Activated T-helper 17 cell treated with anti-CD3 and anti-CD28 coated beads, Interleukin-2, amount 50 U/mL, for 72 hours (primary cell): ENCODE measurements around the gene NDUFC2. TPM values are rescaled to one million over a fixed set of nuclear protein-coding genes. Genes with fewer than 3 reads are reported as not detected.
"Not testable (repeated sequence)": the region's sequence is repeated elsewhere in the genome, so short reads cannot be mapped to it uniquely, and the experiment has no call there.

Experiments used
- ATAC-seq: fragments of 150-1000 bp; cut with Tn5 transposase; replicated peaks from 2 replicates; pipeline ENCODE4 v1.10.0; 2021; ENCODE audit warnings: mild to moderate bottlenecking, moderate library complexity
- H3K27ac Mint-ChIP-seq: one replicate; pipeline ENCODE4 v1.8.0; 2022; ENCODE audit warnings: mixed read lengths
- H3K27me3 Mint-ChIP-seq: one replicate; pipeline ENCODE4 v1.8.0; 2022; ENCODE audit warnings: mixed read lengths
- H3K36me3 Mint-ChIP-seq: one replicate; pipeline ENCODE4 v1.8.0; 2022; ENCODE audit warnings: low read depth, mild to moderate bottlenecking, mixed read lengths
- H3K4me1 Mint-ChIP-seq: one replicate; pipeline ENCODE4 v1.8.0; 2022; ENCODE audit warnings: mixed read lengths
- H3K4me3 Mint-ChIP-seq: one replicate; pipeline ENCODE4 v1.8.0; 2022; ENCODE audit warnings: mild to moderate bottlenecking, mixed read lengths
- H3K9me3 Mint-ChIP-seq: one replicate; pipeline ENCODE4 v1.8.0; 2022; ENCODE audit warnings: mixed read lengths
- total RNA-seq, 2 donors: library from RNA; stranded (reverse); gene quantifications; one replicate each; pipeline ENCODE4 v1.2.3, GENCODE V29; 2022

Gene NDUFC2
- 100 to 1,000 TPM in 1 of 2 donors, 10 to 100 TPM in 1; 80.5 to 149 TPM for total RNA-seq

DNA sequence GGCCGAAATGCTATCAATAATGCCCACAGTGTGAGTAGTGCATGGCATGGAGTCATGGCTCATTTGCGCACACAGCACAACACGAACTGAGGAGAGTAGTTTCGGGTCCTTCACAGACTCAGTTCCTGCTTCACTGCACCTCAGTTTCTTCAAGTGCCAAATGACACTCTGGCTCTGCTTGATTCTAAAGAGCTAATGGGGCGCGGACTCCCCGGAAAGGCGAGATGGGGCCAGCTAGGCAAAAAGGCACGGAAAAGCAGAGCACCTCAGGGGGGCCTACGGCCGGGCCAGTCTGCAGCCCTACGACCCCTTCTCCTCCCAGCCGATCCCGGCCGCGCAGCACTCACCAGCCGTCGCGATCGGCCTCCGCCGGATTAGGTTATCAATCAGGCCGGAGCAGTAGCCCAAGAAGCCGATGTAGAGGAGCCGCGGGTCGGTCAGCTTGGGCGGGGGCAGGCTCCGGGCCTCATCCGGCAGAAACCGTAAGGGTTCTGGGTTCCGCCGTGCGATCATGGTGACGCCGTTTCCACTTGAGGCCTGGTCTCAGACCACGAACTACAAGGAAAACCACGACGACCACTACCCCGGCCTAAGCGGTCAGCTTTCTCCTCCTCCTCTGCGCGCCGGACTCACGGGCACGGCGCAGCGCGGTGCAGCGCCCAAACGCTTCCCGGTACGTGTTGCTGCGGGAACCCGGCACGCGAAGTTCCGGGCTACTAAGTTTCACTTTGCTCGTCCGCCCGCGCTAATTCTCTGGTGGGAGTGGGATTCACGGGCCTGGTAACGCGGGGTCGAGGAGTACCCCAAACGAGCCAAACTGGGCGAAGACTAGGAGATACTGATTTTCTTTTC is at the start of gene NDUFC2:
Gene NDUFC2, minus strand, starts transcription at position 631 of the 852 bp plus-strand sequence. Its CDS starts 118 bp downstream, at position 513.
- Mint-ChIP-seq H3K4me1 (peaks cover 30% of the 10 kb centered on the region), H3K36me3 (peaks cover 10% of the 10 kb centered on the region), H3K27me3 (no peaks in the 10 kb centered on the region), H3K27ac (peak within 1 kb of the TSS; percentile 88), H3K9me3 (no peaks in the 10 kb centered on the region), H3K4me3 (peak within 1 kb of the TSS; percentile 84)
- ATAC-seq: peak; percentile 91

DNA sequence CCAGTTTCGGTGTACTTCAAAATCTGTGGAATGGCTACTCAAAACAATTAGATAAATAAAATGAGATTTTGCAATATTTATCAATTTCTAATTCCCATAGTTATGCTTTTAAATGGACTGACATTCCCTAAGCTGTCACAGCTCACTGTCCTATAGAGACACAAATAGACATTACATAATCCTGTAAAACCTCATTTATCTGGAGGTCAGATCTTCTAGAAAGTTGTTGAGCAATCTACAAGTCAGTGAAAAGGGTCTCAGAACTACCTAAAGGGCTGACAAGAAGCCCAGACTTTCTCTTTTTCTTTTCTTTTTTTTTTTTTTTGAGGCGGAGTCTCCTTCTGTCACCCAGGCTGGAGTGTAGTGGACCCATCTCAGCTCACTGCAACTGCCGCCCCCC is 47.7 kb upstream of the NDUFC2 start:
- Mint-ChIP-seq H3K36me3 (peaks cover 23% of the 10 kb centered on the region), H3K9me3 (no peaks in the 10 kb centered on the region), H3K4me3 (no peak overlapping the region), H3K4me1 (no peaks in the 10 kb centered on the region), H3K27ac (no peak overlapping the region), H3K27me3 (no peaks in the 10 kb centered on the region)
- no peak for ATAC-seq

DNA sequence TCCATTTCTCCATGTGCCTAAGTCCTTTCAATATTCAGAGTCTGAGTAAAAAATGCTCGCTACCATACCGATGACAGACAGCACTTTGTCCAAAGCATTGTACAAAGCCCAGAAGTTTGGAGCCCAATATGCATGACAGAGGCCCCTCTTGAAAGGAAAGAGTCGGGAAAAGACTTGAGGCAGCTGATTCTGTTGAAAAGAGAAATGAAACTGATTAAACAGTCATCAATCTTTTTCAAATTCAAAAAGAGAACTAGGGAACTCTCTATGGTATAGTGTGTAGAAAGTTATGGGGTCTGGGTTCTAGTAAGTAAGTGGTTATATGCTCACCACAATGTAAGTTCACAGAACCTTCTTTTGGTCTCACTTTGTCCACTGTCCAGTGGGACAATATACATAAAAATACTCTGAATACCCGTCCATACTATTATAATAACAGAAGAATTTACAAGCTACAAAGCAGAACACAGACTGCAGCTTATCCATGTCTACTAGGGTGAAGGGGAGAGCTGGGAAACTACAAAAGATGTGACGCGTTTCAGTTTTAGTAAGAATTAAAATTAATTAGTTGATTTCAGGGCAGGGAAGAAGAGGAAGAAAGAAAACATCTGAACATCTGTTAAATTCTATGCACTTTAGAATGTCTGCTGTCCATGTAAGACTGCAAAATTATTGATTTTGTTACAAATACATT is 33.1 kb upstream of the NDUFC2 start:
- Mint-ChIP-seq H3K4me3 (no peak overlapping the region), H3K36me3 (peaks cover 61% of the 10 kb centered on the region), H3K9me3 (no peaks in the 10 kb centered on the region), H3K4me1 (no peaks in the 10 kb centered on the region), H3K27me3 (no peaks in the 10 kb centered on the region), H3K27ac (no peak overlapping the region)
- ATAC-seq: no peak

DNA sequence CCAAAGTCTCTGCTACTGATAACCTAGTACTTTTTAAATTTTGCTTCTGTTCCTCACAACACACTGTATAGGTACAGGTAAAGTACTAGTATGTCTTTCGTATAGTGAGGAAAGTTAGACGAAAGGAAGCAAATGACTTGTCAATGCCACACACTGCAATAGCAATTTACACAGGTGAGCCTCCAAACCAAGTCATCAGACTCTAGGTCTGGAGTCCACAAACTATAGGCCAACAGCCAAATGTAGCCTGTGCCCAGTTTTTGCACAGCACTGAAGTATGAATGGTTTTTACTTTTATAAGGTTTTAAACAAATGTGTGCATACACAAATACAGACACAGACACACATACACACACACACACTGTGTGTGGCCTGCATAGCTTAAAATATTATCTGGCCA is 31.6 kb upstream of the NDUFC2 start:
- peaks cover 54% of the 10 kb centered on the region for H3K36me3 Mint-ChIP-seq
- no peaks in the 10 kb centered on the region for H3K27me3 Mint-ChIP-seq
- H3K27ac Mint-ChIP-seq: no peak overlapping the region
- no peak for ATAC-seq
- H3K4me1 Mint-ChIP-seq: no peaks in the 10 kb centered on the region
- no peaks in the 10 kb centered on the region for H3K9me3 Mint-ChIP-seq
- H3K4me3 Mint-ChIP-seq: no peak overlapping the region

DNA sequence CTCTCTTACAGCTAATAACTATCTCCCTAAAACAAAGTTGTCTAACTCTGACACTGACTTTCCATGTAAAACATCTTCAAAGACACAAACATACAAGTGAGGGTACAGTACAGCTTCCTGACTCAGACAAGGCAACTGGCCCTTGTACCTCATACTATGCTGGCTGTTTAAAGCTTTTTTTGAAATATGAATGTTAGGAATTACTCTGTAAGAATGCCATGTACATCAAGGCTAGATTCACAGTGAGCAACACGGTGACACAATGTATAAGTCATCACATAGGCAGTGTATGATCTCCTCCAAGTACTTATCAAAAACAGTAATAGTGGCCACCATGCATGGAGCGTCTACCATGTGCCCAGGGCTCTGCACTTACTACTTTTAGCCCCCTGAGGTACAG is 31.2 kb upstream of the NDUFC2 start:
- ATAC-seq: no peak
- peaks cover 55% of the 10 kb centered on the region for H3K36me3 Mint-ChIP-seq
- no peaks in the 10 kb centered on the region for H3K27me3 Mint-ChIP-seq
- no peaks in the 10 kb centered on the region for H3K4me1 Mint-ChIP-seq
- H3K9me3 Mint-ChIP-seq: no peaks in the 10 kb centered on the region
- H3K27ac Mint-ChIP-seq: no peak overlapping the region
- no peak overlapping the region for H3K4me3 Mint-ChIP-seq

DNA sequence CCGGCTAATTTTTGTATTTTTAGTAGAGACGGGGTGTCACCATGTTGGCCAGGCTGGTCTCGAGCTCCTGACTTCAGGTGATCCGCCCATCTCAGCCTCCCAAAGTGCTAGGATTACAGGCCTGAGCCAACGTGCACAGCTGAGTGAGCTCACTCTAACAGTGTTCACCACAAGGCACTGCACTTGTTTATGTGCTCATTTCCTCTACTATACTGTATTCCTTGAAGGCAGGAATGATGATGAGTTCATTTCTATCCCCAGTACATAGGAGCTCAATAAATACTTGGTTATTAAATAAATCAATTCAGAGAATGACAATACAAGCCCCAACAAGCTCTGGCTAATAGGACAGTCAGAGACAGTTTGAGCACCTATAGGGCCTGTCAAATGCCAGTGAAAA is 30.7 kb upstream of the NDUFC2 start:
- Mint-ChIP-seq H3K27ac (no peak overlapping the region), H3K4me3 (no peak overlapping the region)

DNA sequence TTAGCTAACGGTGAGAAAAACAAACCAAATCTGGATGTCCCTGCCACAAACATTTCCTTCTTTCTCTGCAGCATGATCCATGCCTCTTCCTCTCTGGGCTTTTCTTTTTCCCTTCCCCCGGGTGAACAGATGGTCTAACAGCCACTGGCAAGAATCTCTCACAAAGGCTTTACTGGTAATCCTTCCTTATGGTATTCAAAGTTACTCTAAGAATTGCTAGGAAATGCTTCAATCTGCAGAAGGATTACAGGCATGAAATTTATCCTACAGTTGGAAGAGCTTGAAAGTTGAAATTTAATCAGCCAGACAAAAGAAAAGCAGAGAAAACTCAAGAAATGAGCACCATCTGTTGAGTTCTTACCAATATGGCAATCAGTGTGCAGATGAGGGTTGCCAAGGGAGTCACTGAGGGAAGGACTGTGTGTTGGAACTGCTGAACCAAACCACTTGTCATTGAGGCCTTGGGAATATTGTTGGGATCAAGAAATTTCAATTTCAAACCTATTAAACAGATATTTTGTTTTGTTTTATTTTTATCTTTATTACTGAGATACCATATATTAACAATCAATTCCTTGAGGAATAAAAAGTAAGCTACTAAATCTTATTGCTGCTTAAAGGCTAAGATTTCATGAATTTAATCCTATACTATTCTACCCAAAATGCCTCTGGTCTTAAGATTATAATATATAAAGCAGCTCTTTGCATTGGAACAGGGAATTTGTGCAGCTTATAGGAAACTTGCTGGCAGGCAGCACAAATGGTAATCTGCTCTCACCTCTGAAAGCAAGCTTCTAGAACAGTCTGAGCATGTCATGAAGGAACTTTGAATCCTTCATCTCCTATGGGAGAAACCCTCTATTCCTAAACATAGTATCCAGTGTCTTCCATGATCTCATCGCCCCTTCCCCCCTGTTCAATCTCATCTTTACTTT is 29.7 kb upstream of the NDUFC2 start:
- H3K27ac Mint-ChIP-seq: no peak overlapping the region
- no peaks in the 10 kb centered on the region for H3K9me3 Mint-ChIP-seq
- no peaks in the 10 kb centered on the region for H3K27me3 Mint-ChIP-seq
- peaks cover 63% of the 10 kb centered on the region for H3K36me3 Mint-ChIP-seq
- no peaks in the 10 kb centered on the region for H3K4me1 Mint-ChIP-seq
- H3K4me3 Mint-ChIP-seq: no peak overlapping the region
- ATAC-seq: no peak

More for the DNA sequence above, 30.7 kb upstream of the NDUFC2 start:
- Mint-ChIP-seq H3K4me1 (no peaks in the 10 kb centered on the region), H3K27me3 (no peaks in the 10 kb centered on the region), H3K36me3 (peaks cover 55% of the 10 kb centered on the region), H3K9me3 (no peaks in the 10 kb centered on the region)
- no peak for ATAC-seq

DNA sequence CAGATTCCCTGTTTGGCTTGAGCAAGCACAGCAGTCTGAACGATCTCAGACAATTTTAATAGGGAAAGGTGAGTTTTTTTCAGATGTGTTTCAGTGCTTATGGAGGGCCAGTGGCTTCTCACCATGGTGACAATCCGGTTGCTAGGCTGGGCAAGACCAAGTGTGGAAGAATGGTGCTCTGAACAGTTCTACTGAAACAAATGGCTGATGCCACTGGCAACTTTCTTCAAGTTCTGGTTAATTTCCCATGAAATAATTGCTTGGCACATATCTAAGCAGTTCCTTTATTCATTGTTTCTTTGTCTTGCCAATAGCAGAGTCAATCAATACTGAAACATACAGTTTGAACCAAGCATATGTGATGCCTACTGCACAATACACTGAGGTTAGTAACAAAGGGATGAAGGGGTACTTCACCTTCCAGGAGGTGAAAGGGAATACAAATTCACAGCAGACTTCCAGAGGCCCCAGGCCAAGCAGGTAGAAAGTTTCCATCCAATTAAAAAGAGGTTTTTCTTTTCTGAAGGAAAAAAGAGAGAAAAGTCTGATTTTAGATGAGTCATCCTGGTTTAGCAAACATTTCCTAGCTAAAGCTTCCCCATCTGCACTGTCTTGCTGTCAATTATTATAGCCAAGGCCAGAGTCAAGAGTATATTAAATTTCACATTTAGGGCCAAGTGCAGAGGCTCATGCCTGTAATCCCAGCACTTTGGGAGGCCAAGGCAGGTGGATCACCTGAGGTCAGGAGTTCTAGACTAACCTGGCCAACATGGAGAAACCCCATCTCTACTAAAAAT is 21.2 kb upstream of the NDUFC2 start:
- no peaks in the 10 kb centered on the region for H3K27me3 Mint-ChIP-seq
- no peaks in the 10 kb centered on the region for H3K4me1 Mint-ChIP-seq
- no peak for ATAC-seq
- H3K36me3 Mint-ChIP-seq: peaks cover 77% of the 10 kb centered on the region
- H3K4me3 Mint-ChIP-seq: no peak overlapping the region
- H3K9me3 Mint-ChIP-seq: no peaks in the 10 kb centered on the region
- H3K27ac Mint-ChIP-seq: no peak overlapping the region

DNA sequence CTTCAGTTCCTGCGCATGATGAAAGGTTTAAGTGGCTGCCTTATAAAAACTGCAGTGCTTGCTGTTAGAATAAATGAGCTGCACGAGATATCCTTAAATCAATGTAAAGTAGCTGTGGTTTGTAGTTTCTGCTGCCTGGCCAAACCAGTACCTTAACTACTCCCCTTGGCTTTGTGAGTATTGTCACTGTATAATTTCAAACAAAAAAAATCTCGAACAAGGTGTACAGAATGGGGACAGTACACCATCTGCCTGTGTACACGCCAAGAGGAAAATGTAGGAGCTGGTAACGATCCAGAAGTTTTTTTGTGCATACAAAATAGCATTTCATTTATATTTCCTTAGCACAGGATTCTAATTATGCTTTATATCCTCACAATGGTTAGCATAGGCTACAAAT is 20.6 kb upstream of the NDUFC2 start:
- Mint-ChIP-seq H3K27ac (no peak overlapping the region), H3K4me3 (no peak overlapping the region), H3K27me3 (no peaks in the 10 kb centered on the region), H3K36me3 (peaks cover 82% of the 10 kb centered on the region), H3K9me3 (no peaks in the 10 kb centered on the region), H3K4me1 (no peaks in the 10 kb centered on the region)
- no peak for ATAC-seq

DNA sequence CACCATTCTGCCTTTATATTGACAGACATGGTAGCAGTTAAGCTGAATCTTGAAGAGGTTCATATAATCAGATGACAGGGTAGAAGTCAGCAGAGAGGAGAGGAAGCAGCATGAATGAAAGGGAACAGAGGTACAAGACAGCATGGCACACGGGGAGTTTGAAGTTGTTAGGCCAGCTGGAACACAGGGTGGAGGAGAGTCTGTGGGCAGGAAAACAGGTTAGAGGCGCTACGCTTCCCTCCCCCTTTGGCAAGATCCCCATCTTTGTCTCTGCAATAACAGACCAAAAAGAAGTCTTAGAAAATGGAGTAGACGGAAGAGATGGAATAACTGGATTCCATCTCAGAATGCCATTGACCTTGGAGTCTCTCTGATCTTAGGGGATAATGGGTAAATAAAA is 20.0 kb upstream of the NDUFC2 start:
- Mint-ChIP-seq H3K36me3 (peaks cover 76% of the 10 kb centered on the region), H3K27me3 (no peaks in the 10 kb centered on the region), H3K9me3 (no peaks in the 10 kb centered on the region), H3K4me3 (no peak overlapping the region), H3K4me1 (no peaks in the 10 kb centered on the region), H3K27ac (no peak overlapping the region)
- ATAC-seq: no peak

DNA sequence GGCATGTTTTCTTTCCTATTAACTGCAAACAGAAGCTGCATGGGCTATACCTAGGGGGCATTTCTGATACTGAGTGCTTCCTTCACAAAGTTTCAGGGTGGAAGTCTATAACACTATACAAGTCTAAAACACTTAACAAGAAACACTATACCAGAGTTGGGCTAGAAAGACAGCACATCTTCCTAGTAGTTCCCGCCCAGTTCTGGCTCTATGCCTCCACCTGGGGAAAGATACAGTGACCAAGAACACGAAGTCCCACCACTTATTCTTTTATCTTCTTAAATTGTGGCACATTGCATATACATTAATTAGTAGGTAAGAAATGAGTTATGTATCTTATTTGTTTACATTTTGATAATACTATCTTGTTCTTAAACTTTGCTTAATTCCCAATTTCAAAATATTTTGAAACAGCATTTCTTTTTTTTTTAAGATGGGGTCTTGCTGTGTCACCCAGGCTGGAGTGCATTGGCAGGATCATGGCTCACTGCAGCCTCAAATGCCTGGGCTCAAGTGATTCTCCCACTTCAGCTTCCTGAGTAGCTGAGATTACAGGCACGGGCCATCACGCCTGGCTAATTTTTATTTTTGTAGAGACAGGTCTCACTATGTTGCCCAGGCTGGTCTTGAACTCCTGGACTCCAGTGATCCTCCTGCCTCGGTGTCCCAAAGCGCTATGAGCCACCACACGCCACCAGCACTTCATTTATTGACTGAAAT is 18.2 kb upstream of the NDUFC2 start:
- no peaks in the 10 kb centered on the region for H3K9me3 Mint-ChIP-seq
- no peaks in the 10 kb centered on the region for H3K27me3 Mint-ChIP-seq
- peaks cover 59% of the 10 kb centered on the region for H3K36me3 Mint-ChIP-seq
- H3K4me1 Mint-ChIP-seq: no peaks in the 10 kb centered on the region
- H3K27ac Mint-ChIP-seq: no peak overlapping the region
- ATAC-seq: no peak
- H3K4me3 Mint-ChIP-seq: no peak overlapping the region

DNA sequence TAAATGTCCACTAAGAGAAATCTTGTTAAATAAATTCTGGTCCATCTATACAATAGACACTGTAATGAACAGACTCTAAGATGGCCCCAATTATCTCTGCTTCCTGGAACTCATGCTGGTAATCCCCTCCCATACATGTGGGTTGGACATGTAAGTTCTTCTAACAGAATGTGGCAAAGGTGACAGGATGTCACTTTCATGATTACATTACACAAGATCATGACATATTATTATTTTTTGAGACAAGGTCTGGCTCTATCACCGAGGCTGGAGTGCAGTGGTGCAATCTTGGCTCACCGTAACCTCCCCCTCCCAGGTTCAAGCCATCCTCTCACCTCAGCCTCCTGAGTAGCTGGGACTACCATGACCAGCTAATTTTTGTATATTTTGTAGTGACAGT is 14.6 kb upstream of the NDUFC2 start:
- H3K27ac Mint-ChIP-seq: peak overlapping the region; percentile 53
- H3K4me3 Mint-ChIP-seq: no peak overlapping the region
- no peaks in the 10 kb centered on the region for H3K9me3 Mint-ChIP-seq
- peak; percentile 94 for ATAC-seq
- no peaks in the 10 kb centered on the region for H3K27me3 Mint-ChIP-seq
- no peaks in the 10 kb centered on the region for H3K4me1 Mint-ChIP-seq
- H3K36me3 Mint-ChIP-seq: peaks cover 27% of the 10 kb centered on the region

DNA sequence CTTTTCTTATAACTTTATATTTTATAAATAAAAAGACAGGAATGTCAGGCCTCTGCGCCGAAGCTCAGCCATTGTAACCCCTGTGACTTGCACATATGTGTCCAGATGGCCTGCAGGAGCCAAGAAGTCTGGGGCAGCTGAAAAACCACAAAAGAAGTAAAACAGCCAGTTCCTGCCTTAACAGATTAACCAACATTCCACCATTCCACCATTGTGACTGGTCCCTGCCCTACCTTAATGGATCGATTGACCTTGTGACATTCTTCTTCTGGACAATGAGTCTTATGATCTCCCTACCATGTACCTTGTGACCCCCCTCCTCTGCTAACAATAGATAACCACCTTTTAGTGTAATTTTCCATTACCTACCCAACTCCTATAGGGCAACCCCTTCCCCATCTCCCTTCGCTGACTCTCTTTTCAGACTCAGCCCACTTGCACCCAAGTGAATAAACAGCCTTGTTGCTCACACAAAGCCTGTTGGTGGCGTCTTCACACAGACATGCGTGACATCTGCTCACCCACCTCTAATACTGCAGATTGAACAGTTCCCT is 6.9 kb upstream of the NDUFC2 start:
- not testable (repeated sequence) for H3K4me1 Mint-ChIP-seq, ATAC-seq, H3K4me3 Mint-ChIP-seq, H3K9me3 Mint-ChIP-seq, H3K27ac Mint-ChIP-seq, H3K27me3 Mint-ChIP-seq, H3K36me3 Mint-ChIP-seq
